B cell (primary cell): ENCODE measurements around the gene PLEKHA8. TPM values are rescaled to one million over a fixed set of nuclear protein-coding genes. Genes with fewer than 3 reads are reported as not detected.

ENCODE experiments used
- ATAC-seq: fragments of 200-7000 bp; cut with Tn5 transposase; one replicate; pipeline ENCODE4 v1.10.0; 2021; ENCODE audit warnings: low read depth, mild to moderate bottlenecking, moderate number of reproducible peaks, moderate library complexity
- CTCF ChIA-PET: fragments of 350-600 bp; sonication (Branson Sonifier 250); formaldehyde crosslinking; loops from one replicate; lab custom pipeline; 2021; ENCODE audit warnings: antibody characterized with exemption, inconsistent platforms; lab: Charles Lee
- POLR2A ChIA-PET: fragments of 350-600 bp; sonication (Branson Sonifier 250); formaldehyde crosslinking; loops from one replicate; lab custom pipeline; 2021; ENCODE audit warnings: antibody characterized with exemption; lab: Charles Lee
- DNase-seq: peaks from one replicate; pipeline ENCODE4 v3.0.0; 2013
- H2AFZ ChIP-seq: 2 replicates; pipeline ENCODE4 v1.6.1; 2012; ENCODE audit warnings: mild to moderate bottlenecking, low read depth, low read length; ENCODE audit not compliant: insufficient read depth, poor library complexity, severe bottlenecking
- H3K27ac ChIP-seq, 2 donors: 1 replicate in 1 of 2; 2 replicates in 1 of 2; pipeline ENCODE4 v1.5.1; 2012 to 2013; ENCODE audit warnings: low read length in 2 of 2, mild to moderate bottlenecking in 2 of 2, moderate library complexity in 1 of 2
- H3K27me3 ChIP-seq, 4 experiments: fragments of 200-600 bp in 1 of 4; sonication (generic) in 1 of 4; replicated peaks in 1 of 4; 1 replicate in 2 of 4; 2 replicates in 2 of 4; pipeline versions ENCODE4 v1.6.1 to v1.7.0; 2013 to 2016; ENCODE audit warnings: low read length in 3 of 4, mild to moderate bottlenecking in 2 of 4, mixed read lengths in 1 of 4, moderate library complexity in 1 of 4; ENCODE audit not compliant: insufficient read depth in 4 of 4, control insufficient read depth in 3 of 4; ENCODE audit errors: control extremely low read depth in 1 of 4
- H3K36me3 ChIP-seq, 2 experiments: replicated peaks in 1 of 2; 1 replicate in 1 of 2; 2 replicates in 1 of 2; pipeline versions ENCODE4 v1.6.1 to v1.7.1; 2013; ENCODE audit warnings: low read length in 1 of 2; ENCODE audit not compliant: insufficient read depth in 2 of 2, control insufficient read depth in 1 of 2; ENCODE audit errors: control extremely low read depth in 1 of 2, extremely low read depth in 1 of 2
- H3K4me1 ChIP-seq, 2 donors: fragments of 200-600 bp in 1 of 2; sonication (generic) in 1 of 2; 1 replicate in 1 of 2; 2 replicates in 1 of 2; pipeline versions ENCODE4 v1.5.1 to v1.6.1; 2013 to 2017; ENCODE audit warnings: low read length in 2 of 2; ENCODE audit not compliant: control insufficient read depth in 2 of 2, insufficient read depth in 2 of 2
- H3K4me2 ChIP-seq: replicated peaks from 2 replicates; pipeline ENCODE3; 2012; ENCODE audit warnings: mild to moderate bottlenecking, low read depth, low read length; ENCODE audit not compliant: poor library complexity, severe bottlenecking
- H3K4me3 ChIP-seq, 5 experiments: fragments of 200-600 bp in 1 of 5; sonication (generic) in 1 of 5; 1 replicate in 3 of 5; 2 replicates in 2 of 5; pipeline versions ENCODE4 v1.5.1 to v1.7.0; 2011 to 2016; ENCODE audit warnings: low read length in 4 of 5, mild to moderate bottlenecking in 4 of 5, low read depth in 2 of 5, control low read depth in 1 of 5, moderate library complexity in 1 of 5; ENCODE audit not compliant: insufficient read depth in 1 of 5; ENCODE audit errors: control extremely low read depth in 1 of 5, extremely low read depth in 1 of 5
- H3K79me2 ChIP-seq: fragments of 200-600 bp; sonication (generic); one replicate; pipeline ENCODE4 v1.6.0; 2016; ENCODE audit warnings: low read length; ENCODE audit not compliant: control insufficient read depth, insufficient read depth
- H3K9ac ChIP-seq: fragments of 200-600 bp; sonication (generic); 2 replicates; pipeline ENCODE4 v1.6.1; 2017; ENCODE audit warnings: mild to moderate bottlenecking, low read length, moderate library complexity
- H3K9me3 ChIP-seq, 3 donors: one replicate each; pipeline versions ENCODE4 v1.6.1 to v1.7.1; 2013; ENCODE audit warnings: low read length in 2 of 3; ENCODE audit not compliant: control insufficient read depth in 2 of 3, insufficient read depth in 1 of 3; ENCODE audit errors: control extremely low read depth in 1 of 3
- H4K20me1 ChIP-seq: 2 replicates; pipeline ENCODE4 v1.6.0; 2012; ENCODE audit warnings: mild to moderate bottlenecking, low read length; ENCODE audit not compliant: insufficient read depth, control insufficient read depth, poor library complexity, severe bottlenecking
- H3K27ac Mint-ChIP-seq: one replicate; pipeline ENCODE4 v1.8.0; 2021; ENCODE audit warnings: mixed read lengths
- H3K27me3 Mint-ChIP-seq: one replicate; pipeline ENCODE4 v1.8.0; 2021; ENCODE audit warnings: mixed read lengths
- H3K4me1 Mint-ChIP-seq: one replicate; pipeline ENCODE4 v1.8.0; 2021; ENCODE audit warnings: mixed read lengths
- H3K4me3 Mint-ChIP-seq: one replicate; pipeline ENCODE4 v1.8.0; 2021; ENCODE audit warnings: mixed read lengths
- H3K9me3 Mint-ChIP-seq: one replicate; pipeline ENCODE4 v1.8.0; 2022; ENCODE audit warnings: mixed read lengths; ENCODE audit not compliant: insufficient read depth
- EZH2 ChIP-seq: IDR thresholded peaks from 2 replicates; pipeline ENCODE4 v1.6.1; 2012; ENCODE audit warnings: borderline replicate concordance, low read depth, mild to moderate bottlenecking, moderate library complexity, low read length; ENCODE audit not compliant: insufficient read depth, poor library complexity, severe bottlenecking
- WGBS: methylation state at CpG from one replicate; pipeline ENCODE4 v1.1.5; 2013; ENCODE audit warnings: missing lambda C conversion rate; ENCODE audit not compliant: insufficient coverage; 5-methylcytosine and 5-hydroxymethylcytosine counted together
- intact Hi-C: fragments of 100-400 bp; cut with micrococcal nuclease; formaldehyde crosslinking; loops from one replicate; pipeline ENCODE4 v1.10.0; 2022
- polyA minus RNA-seq: library from RNA; depleted of rRNA, polyadenylated mRNA; stranded (reverse); fragments of >200 nt; gene quantifications from 2 replicates; pipeline ENCODE4 v1.2.3, GENCODE V29; 2012
- polyA plus RNA-seq: library from polyadenylated mRNA; depleted of rRNA; stranded (reverse); fragments of >200 nt; gene quantifications from 2 replicates; pipeline ENCODE4 v1.2.3, GENCODE V29; 2012
- total RNA-seq, 2 donors: library from RNA; stranded (reverse); fragments of 120-200 nt in 1 of 2; gene quantifications; 1 replicate in 1 of 2; 2 replicates in 1 of 2; pipeline versions ENCODE4 v1.2.3 to v1.2.4, GENCODE V29; 2013 to 2022
- TF ChIP-seq, protein P1 (sequence below): fragments of 200-600 bp; IDR thresholded peaks from one replicate; pipeline ENCODE4 v1.8.0; 2022; ENCODE audit warnings: antibody characterized with exemption, mild to moderate bottlenecking

Gene PLEKHA8
- total RNA-seq (10.5 and 11.8 TPM in 2 replicates), polyA plus RNA-seq (1.7 and 2.3 TPM in 2 replicates), polyA minus RNA-seq (4.2 and 5.4 TPM in 2 replicates)
- total RNA-seq (2013) = 7.5 TPM

DNA sequence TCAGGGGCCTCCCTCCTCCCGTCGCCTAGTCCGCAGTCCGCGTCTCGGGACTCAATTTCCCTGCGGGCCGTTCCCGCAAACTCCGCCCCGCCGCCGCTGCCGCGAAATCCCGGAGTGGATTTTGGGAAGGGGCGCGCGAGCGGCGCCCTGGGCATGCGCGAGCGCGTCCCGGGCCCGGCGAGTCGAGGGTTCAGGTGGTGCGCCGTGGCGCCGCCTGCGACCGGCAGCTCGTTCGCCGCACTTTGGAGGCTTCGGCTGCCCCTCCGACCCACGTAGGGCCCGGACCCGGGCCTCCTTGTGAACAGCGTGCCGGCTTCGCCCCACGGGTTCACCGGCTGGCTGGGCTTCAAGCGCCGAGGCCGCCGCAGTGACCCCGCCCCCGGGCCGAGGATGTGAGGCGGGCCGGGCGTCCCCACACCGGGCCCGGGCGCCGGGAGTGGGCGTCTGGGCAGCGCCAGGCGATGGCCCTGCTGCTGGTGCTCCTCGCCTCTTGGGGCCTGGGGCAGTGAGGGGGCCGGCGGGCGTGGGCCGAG lies at the start of gene PLEKHA8:
Gene PLEKHA8, plus strand, starts transcription at position 197 of the 533 bp plus-strand sequence. CDS start 351 bp downstream, outside the sequence.
- H3K36me3 ChIP-seq = no peaks in the 10 kb centered on the region
- peak within 1 kb of the TSS; percentile 98 for H2AFZ ChIP-seq
- peak within 1 kb of the TSS; percentile 84 to 97 (median 90) for H3K4me3 ChIP-seq
- ATAC-seq = peak; percentile 60
- no peak for TF ChIP-seq EZH2
- TF ChIP-seq, protein P1, sequence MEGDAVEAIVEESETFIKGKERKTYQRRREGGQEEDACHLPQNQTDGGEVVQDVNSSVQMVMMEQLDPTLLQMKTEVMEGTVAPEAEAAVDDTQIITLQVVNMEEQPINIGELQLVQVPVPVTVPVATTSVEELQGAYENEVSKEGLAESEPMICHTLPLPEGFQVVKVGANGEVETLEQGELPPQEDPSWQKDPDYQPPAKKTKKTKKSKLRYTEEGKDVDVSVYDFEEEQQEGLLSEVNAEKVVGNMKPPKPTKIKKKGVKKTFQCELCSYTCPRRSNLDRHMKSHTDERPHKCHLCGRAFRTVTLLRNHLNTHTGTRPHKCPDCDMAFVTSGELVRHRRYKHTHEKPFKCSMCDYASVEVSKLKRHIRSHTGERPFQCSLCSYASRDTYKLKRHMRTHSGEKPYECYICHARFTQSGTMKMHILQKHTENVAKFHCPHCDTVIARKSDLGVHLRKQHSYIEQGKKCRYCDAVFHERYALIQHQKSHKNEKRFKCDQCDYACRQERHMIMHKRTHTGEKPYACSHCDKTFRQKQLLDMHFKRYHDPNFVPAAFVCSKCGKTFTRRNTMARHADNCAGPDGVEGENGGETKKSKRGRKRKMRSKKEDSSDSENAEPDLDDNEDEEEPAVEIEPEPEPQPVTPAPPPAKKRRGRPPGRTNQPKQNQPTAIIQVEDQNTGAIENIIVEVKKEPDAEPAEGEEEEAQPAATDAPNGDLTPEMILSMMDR = no peak
- no peaks in the 10 kb centered on the region for H4K20me1 ChIP-seq
- peak; percentile 94 for DNase-seq
- peaks cover 20 to 27% of the 10 kb centered on the region in 2 donors for H3K4me1 ChIP-seq
- H3K27ac ChIP-seq = peak within 1 kb of the TSS; percentile 77 to 84
- H3K27me3 ChIP-seq = no peaks in the 10 kb centered on the region
- intact Hi-C loops = loop anchor here (1.0 to 10.0 kb wide), 4 partner anchors 319 to 477 kb away; partner anchors contain the start of gene NOD1
- ChIA-PET POLR2A (interaction anchor here (0.6 to 2.9 kb wide), 2 partner anchors 39 to 107 kb away, joined by 3 to 17 read pairs; partner anchors contain the start of gene SCRN1), CTCF (interaction anchor here (1.5 to 3.0 kb wide), 3 partner anchors 34 to 47 kb away, joined by 4 to 23 read pairs (median 6); no protein-coding TSS in a partner anchor)
- H3K9ac ChIP-seq = peak within 1 kb of the TSS; percentile 86
- Mint-ChIP-seq H3K27ac (peak within 1 kb of the TSS; percentile 95), H3K9me3 (no peaks in the 10 kb centered on the region), H3K4me3 (peak within 1 kb of the TSS; percentile 90), H3K4me1 (peaks cover 26% of the 10 kb centered on the region), H3K27me3 (no peaks in the 10 kb centered on the region)
- H3K9me3 ChIP-seq = no peaks in the 10 kb centered on the region
- under 1% methylated on average over 70 of the region's 70 CpGs for WGBS
- peaks cover 6% of the 10 kb centered on the region for H3K79me2 ChIP-seq
- H3K4me2 ChIP-seq = peak within 1 kb of the TSS; percentile 90

GRCh38 chr7:29980151-29980550 lies 48.1 kb upstream of the PLEKHA8 start:
- no peak overlapping the region for H3K27ac Mint-ChIP-seq
- peaks cover 12% of the 10 kb centered on the region for H4K20me1 ChIP-seq
- H3K4me2 ChIP-seq = no peak overlapping the region
- intact Hi-C loops = no loop called here
- H3K4me1 ChIP-seq = no peaks in the 10 kb centered on the region
- peaks cover 42% of the 10 kb centered on the region for H3K79me2 ChIP-seq
- no peak overlapping the region for H3K27ac ChIP-seq
- CTCF ChIA-PET = interaction anchor here (1.3 kb wide), 1 partner anchor 84 kb away, joined by 3 read pairs; no protein-coding TSS in a partner anchor
- POLR2A ChIA-PET = no interaction called here
- H3K27me3 Mint-ChIP-seq = no peaks in the 10 kb centered on the region
- H2AFZ ChIP-seq = no peak overlapping the region
- H3K9me3 ChIP-seq = no peaks in the 10 kb centered on the region
- H3K4me1 Mint-ChIP-seq = peaks cover 29% of the 10 kb centered on the region
- H3K36me3 ChIP-seq = peaks cover 0 to 3% of the 10 kb centered on the region in 2 experiments
- H3K9me3 Mint-ChIP-seq = no peaks in the 10 kb centered on the region
- no peaks in the 10 kb centered on the region for H3K27me3 ChIP-seq
- DNase-seq = no peak
- H3K9ac ChIP-seq = no peak overlapping the region
- TF ChIP-seq EZH2 = no peak
- no peak overlapping the region for H3K4me3 ChIP-seq
- ATAC-seq = no peak
- H3K4me3 Mint-ChIP-seq = no peak overlapping the region
